ENCODE data around the gene HDAC1. TPM values are rescaled to one million over a fixed set of nuclear protein-coding genes. Genes with fewer than 3 reads are reported as not detected.
A peak's percentile ranks its signal among the peaks of the same experiment; 100 is the strongest.

HDAC1 gene
- total and polyA plus RNA-seq, 2 of the 4 experiments (the other 2 are of a cell fraction): 95.5 to 139 TPM

DNA sequence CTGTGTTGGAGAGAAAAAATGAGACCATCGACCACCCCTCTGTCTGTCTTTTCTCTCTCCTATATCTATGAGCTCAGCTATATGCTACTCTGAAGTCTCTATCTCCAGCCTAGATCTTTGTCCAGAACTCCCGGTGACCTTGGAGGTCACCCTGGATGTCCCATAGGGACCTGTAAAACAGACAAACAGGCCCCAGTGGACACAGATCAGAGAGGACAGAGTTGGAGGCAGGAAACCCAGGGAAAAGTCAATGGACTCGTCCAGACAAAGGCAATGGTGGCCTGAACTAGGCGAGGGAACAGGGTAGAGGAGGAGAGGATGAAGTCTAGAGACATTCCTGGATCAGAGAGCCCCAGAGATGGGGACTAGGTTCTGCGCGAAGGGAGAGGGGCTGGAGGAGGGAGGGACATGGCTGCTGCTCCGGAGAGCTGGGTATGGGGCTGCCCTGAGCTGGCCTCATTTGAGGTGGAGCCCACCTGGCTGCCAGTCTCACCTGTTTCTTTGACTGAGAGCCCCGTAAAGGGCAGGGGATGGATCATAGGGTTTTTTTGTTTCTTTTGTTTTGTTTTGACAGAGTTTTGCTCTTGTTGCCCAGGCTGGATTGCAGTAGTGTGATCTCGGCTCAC lies 54.8 kb downstream of the HDAC1 start:
- H3K27me3 ChIP-seq (ENCODE audit: control insufficient read depth, insufficient read depth, low read length): no peaks in the 10 kb centered on the region
- intact Hi-C loops (cut with micrococcal nuclease) (no loop called here), dilution Hi-C loops (cut with HindIII; ENCODE audit: low sequenced_read_pairs, unreplicated experiment) (no loop called here), in situ Hi-C loops (cut with MboI; ENCODE audit: low sequenced_read_pairs) (no loop called here)
- peak overlapping the region; percentile 59; the same call in 1 of the 2 replicates for H3K23ac ChIP-seq (ENCODE audit: low read depth, low read length)
- no peak overlapping the region for H2BK15ac ChIP-seq (ENCODE audit: low read depth, low read length)
- no peak overlapping the region for H2AK5ac ChIP-seq (ENCODE audit: low read depth, low read length)
- no peak overlapping the region for H4K91ac ChIP-seq (ENCODE audit: insufficient read depth, low read depth, low read length)
- H2BK20ac ChIP-seq (ENCODE audit: low read depth, low read length): no peak overlapping the region
- no peaks in the 10 kb centered on the region for H3K9me3 ChIP-seq (ENCODE audit: control insufficient read depth, insufficient read depth, low read length)
- H3K9ac ChIP-seq (ENCODE audit: low read depth, low read length): no peak overlapping the region
- no peaks in the 10 kb centered on the region for H4K20me1 ChIP-seq (ENCODE audit: insufficient read depth, low read length)
- peaks cover 8% of the 10 kb centered on the region for H3K4me1 ChIP-seq (ENCODE audit: control insufficient read depth, insufficient read depth, low read length)
- no peaks in the 10 kb centered on the region; the same call in none of the 2 replicates for H3K9me1 ChIP-seq (ENCODE audit: insufficient read depth, low read length)
- H2BK5ac ChIP-seq (ENCODE audit: low read depth, low read length, poor library complexity, severe bottlenecking): no peak overlapping the region
- H3K4ac ChIP-seq (ENCODE audit: low read depth, low read length): no peak overlapping the region
- no peak overlapping the region for H3K14ac ChIP-seq (replicated peaks; ENCODE audit: low read depth, low read length)
- H2AK9ac ChIP-seq (replicated peaks; ENCODE audit: low read depth, low read length, poor library complexity): peak overlapping the region; percentile 24
- ATAC-seq (ENCODE audit: low read depth) (no peak), DNase-seq (no peak)
- no peak overlapping the region for H4K8ac ChIP-seq (ENCODE audit: low read depth in 2 of 2, low read length in 2 of 2)
- CTCF ChIA-PET: no interaction called here
- no TSS peak for BruUV-seq (replicated peaks)
- no peak overlapping the region for H3K4me2 ChIP-seq (ENCODE audit: low read depth, low read length)
- H3K27ac ChIP-seq (ENCODE audit: insufficient read depth, low read length): no peak overlapping the region
- H3K79me1 ChIP-seq (ENCODE audit: low read depth in 1 of 2, low read length in 2 of 2): peaks cover 0 to 10% of the 10 kb centered on the region in 2 experiments; a peak in 1 of 4 replicates
- H4K5ac ChIP-seq (ENCODE audit: low read depth, low read length): no peak overlapping the region
- H3K36me3 ChIP-seq (ENCODE audit: control insufficient read depth, insufficient read depth, low read length): no peaks in the 10 kb centered on the region
- H3K4me3 ChIP-seq (ENCODE audit: insufficient read depth, low read depth, low read length): no peak overlapping the region
- no peak overlapping the region for H2AFZ ChIP-seq (replicated peaks; ENCODE audit: low read length, poor library complexity)
- TF ChIP-seq RCOR1 (IDR thresholded peaks at IDR 0.05; ENCODE audit: insufficient replicate concordance, low read length) (no peak), ELK1 (IDR thresholded peaks at IDR 0.05; ENCODE audit: borderline replicate concordance, low read depth, low read length) (no peak), MAZ (IDR thresholded peaks at IDR 0.05; ENCODE audit: borderline replicate concordance, low read depth, low read length) (no peak), SMC3 (IDR thresholded peaks at IDR 0.05; ENCODE audit: low read depth, low read length) (no peak), RAD21 (IDR thresholded peaks at IDR 0.05; ENCODE audit: low read length) (no peak), FOS (IDR thresholded peaks at IDR 0.05; ENCODE audit: low read depth, low read length) (no peak), CEBPB (IDR thresholded peaks at IDR 0.05; ENCODE audit: low read depth, low read length) (no peak), RFX5 (IDR thresholded peaks at IDR 0.05; ENCODE audit: low read depth, low read length) (no peak), MAFK (IDR thresholded peaks at IDR 0.05; ENCODE audit: low read depth, low read length) (no peak), MXI1 (IDR thresholded peaks at IDR 0.05; ENCODE audit: borderline replicate concordance, low read depth, low read length) (no peak)
- TF ChIP-seq, protein P1, sequence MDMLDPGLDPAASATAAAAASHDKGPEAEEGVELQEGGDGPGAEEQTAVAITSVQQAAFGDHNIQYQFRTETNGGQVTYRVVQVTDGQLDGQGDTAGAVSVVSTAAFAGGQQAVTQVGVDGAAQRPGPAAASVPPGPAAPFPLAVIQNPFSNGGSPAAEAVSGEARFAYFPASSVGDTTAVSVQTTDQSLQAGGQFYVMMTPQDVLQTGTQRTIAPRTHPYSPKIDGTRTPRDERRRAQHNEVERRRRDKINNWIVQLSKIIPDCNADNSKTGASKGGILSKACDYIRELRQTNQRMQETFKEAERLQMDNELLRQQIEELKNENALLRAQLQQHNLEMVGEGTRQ (IDR thresholded peaks at IDR 0.05; ENCODE audit: low read depth, low read length): no peak
- H3K56ac ChIP-seq (ENCODE audit: extremely low read depth, insufficient read depth, low read length): no peak overlapping the region
- 71% methylated on average over 3 of the region's 9 CpGs; no CpG with 5 or more reads in 1 of the 2 experiments for WGBS, 2 experiments (ENCODE audit: extremely low coverage in 2 of 2, insufficient read length in 1 of 2)
- no peak overlapping the region for H2BK120ac ChIP-seq (ENCODE audit: low read depth, low read length)
- no peak overlapping the region for H3K18ac ChIP-seq (ENCODE audit: low read depth, low read length)
- POLR2A ChIA-PET (ENCODE audit: unreplicated experiment): no interaction called here

Measured in IMR-90 (cell line).